Cerebellar cortex (tissue), 1 donor: ENCODE results near the gene PRRC2A.

Experiments
- DNase-seq: peaks from one replicate; pipeline ENCODE4 v3.0.0-alpha.2; 2015; ENCODE audit warnings: low spot score

The PRRC2A gene

DNA sequence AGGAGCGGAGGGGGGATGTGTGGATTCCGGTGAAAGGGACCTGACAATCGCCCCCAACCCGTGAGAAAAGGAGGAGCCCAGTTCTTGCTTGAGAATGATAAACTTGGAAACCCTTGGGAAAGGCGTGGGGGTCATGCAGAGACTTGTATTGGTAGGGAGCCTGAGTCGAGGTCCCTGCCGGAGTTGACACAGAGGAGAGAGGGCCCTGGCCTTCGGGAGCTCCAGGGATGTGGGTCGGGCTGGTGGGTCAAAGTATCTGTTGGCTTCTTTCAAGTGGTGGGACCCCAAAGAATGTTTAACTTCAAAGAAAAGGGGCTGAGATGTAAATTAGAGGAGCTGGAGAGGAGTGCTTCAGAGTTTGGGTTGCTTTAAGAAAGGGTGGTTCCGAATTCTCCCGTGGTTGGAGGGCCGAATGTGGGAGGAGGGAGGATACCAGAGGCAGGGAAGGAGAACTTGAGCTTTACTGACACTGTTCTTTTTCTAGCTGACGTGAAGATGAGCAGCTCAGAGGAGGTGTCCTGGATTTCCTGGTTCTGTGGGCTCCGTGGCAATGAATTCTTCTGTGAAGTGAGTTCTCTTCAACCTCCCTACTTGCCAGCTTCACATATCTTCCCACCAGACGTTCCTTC, 45.9 kb downstream of the PRRC2A start:
- DNase-seq = no peak

DNA sequence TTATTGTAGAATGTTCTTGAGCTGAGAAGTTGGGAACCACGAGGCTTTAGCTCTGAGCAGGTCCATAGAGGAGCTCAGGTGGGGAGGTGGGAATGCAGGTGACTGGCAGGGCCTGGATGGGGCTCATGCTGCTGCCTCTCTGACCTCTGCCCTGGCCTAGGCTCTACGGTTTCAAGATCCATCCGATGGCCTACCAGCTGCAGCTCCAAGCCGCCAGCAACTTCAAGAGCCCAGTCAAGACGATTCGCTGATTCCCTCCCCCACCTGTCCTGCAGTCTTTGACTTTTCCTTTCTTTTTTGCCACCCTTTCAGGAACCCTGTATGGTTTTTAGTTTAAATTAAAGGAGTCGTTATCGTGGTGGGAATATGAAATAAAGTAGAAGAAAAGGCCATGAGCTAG, 49.2 kb downstream of the PRRC2A start, which contains the start of gene LY6G5B:
Gene LY6G5B (plus strand): TSS at position 301 of the 400 bp plus-strand sequence. CDS start 975 bp downstream, outside the sequence.
- no peak for DNase-seq

DNA sequence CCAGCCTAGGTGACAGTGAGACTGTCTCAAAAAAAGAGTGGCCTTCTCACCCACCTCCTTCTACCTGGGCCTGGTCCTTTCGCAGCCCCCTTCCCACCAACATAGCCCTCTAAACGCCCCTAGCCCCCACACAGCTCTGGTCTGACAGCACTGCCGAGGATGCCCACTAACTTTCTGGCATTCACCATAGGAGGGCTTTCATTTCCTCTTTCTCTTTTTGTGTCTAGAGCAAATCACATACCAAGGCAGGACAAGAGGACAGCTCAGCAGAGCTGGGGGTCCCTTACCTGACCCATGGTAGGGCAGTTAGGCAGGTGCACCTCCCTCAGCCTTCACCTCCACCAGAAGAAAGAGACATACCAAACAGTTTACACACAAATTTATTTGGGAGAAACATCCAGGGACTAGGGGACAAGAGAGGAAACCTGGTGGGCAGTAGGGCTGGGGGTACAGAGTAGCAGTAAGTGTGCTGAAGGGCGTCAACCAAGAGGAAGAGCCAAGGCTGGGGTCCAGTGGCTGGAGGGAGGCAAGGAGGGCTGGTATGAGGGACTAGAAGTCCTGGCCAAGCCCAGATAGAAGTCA, 55.9 kb downstream of the PRRC2A start:
- no peak for DNase-seq

DNA sequence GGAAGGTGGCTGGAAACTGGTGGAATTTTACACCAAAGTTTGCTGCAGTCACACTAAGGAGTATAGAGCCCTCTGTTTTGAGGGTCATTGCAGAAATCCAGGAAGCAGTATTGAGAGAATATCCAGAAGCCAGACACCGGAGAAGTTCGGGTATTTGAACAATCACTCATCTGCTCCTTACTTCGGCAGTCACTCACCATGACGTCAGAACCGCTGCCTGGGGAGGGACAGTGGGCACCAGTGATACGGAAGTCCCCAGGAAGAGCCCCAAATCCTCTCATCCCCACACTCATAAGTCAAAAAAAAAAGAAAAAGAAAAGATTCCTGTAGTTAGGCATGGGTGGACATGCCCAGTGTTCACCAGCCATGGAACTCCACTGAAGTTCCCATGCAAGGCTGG, 56.4 kb downstream of the PRRC2A start:
- DNase-seq = no peak

DNA sequence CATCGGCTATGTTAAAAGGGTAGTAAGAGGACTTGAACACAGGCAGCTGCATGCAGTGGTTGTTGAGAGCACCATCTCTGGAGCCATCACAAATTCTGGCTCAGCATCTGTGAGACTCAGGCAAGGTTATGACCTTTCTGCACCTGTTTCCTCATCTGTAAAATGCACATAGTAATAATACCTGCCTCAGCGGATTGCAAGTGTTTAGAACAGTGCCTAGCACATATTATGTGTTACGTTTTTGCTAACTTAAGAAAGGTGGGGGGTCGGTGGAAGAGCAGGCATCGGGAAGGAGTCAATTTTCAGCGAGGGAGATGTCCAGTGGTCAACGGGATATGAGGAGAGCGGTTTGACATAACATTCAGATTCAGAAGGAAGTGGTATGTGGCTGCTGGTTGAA, 57.4 kb downstream of the PRRC2A start:
- no peak for DNase-seq

DNA sequence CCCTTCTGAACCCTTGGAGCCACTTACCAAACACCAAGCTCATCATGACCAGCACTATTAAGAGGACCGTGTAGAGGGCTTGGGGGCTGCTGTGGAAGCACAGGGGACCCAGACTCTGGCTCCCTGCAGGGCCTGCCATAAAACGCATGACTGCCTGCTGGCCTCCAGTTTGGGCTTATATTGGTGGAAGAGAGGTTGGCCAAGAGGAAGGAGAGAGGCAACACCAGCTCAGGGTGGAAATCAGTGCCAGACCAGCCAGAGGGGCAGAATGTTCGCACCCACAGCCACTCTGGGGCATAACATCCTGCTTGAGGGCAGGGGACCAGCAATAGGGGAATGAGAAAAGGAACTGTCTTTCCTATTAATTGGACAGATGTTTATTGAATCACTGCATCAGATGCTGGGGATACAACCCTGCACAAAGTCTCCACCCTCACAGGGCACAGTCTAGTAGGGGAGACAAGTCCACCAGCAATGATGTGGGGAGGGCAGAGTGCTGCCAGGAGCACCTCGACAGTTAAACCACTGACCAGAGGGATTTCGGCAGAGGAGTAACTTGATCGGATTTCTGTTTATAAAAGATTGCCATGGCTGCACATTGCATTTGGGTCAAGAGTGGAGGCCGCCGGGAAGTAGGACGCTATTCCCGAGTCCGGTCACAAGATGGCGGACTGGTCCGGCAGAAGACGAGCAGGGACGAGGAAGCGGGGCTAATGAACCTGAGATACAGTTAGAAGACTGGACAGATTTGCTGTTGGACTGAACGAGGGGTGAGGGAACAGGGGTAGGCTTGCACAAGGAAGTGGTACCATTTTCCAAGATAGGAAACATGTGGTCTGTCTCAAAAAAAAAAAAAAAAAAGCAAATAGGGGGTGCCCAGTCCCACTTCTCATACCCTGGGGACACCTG, 60.0 kb downstream of the PRRC2A start, which contains the start of gene LY6G5C:
Gene LY6G5C (minus strand): TSS at position 842 of the 909 bp plus-strand sequence. CDS start 694 bp downstream, at position 148.
- DNase-seq = peak; percentile 87

DNA sequence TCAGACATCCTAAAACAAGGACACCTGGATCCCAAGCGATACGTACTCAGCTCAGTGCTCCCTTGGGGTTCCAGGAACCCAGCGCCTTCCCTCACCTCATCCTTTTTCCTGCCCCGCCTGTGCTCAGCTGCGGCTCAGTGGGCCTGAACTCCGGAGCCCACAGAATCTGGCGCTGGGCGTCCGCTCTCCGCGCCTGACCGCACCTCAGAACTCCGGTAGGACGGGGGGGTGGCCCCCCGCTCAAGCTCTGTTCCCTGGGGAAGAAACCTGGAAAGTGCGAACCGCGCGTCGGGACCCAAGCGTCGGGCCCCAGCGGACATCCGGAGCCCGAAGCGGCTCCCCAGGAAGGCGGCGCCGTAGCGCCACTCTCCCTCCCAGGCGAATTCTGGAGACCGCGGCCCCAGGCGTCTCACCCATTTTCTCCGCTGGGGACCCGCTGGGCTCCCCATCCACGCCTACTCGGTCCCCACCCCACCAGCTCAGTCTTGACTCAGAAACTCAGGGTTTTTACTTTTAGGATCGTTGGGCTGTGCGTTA, 60.7 kb downstream of the PRRC2A start:
- no peak for DNase-seq

DNA sequence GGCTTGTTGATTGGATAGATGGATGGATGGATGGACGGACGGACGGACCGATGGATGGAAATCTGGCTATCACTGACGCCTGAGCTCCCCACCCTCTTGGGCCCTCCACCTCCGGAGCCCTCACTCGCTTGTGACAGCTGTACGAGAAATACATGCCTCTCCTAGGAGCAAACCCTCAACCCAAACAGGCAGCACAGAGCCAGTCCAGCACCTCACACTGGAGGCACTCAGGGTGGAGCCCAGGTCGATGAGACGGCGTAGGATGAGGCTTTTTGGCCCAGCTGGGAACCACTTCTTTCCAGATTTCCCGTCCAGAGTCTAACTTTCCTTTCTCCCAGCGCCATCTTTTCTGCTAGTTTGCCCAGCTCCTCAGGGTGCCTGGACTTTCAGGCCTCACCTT, 63.1 kb downstream of the PRRC2A start:
- DNase-seq = no peak

DNA sequence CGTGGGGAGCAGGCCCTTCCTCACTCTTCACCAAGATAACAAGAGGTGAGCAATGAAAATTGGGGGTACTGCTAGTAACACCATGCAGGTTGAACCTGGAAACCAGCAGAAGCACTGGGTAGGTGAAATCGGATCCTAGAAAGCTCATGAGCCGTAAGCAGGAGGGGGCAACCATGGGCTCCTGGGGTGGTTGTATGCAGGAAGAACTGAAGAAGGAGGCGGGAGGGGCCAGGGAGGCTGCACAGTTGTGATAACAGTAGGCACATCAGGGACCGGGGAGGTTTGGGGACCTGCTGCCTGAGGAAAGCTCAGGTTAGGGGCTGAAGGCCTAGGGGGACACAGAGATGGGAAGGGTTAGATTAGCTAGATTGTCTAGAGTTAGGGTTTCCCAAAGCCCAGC, 66.0 kb downstream of the PRRC2A start:
- DNase-seq = no peak

DNA sequence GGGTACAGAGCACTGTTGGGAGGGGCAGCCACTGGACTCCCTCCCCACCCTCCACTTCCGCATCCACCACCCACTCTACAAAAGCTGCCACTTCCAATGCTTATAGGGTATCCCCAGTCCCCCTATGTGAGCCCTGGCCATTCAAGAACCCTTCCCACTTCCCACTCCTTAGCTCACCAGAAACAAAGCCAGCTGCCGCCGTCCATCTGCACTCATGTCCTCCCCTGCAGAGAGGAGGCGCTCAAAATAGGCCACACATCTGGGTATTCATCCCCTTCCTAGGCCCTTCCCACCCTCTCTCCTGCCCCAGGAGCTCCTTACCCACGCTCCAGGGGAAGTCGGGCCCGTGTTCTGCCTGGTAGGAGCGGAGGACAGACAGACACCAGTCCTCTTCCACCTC, 66.8 kb downstream of the PRRC2A start:
- DNase-seq = no peak
